ENCODE measurements around the gene NT5E. TPM values are rescaled to one million over a fixed set of nuclear protein-coding genes. Genes with fewer than 3 reads are reported as not detected.
"Not testable (repeated sequence)": the region's sequence is repeated elsewhere in the genome, so short reads cannot be mapped to it uniquely, and the experiment has no call there.

NT5E gene
- total RNA-seq, 1 donor from 2014 or later: 19.1 TPM

DNA sequence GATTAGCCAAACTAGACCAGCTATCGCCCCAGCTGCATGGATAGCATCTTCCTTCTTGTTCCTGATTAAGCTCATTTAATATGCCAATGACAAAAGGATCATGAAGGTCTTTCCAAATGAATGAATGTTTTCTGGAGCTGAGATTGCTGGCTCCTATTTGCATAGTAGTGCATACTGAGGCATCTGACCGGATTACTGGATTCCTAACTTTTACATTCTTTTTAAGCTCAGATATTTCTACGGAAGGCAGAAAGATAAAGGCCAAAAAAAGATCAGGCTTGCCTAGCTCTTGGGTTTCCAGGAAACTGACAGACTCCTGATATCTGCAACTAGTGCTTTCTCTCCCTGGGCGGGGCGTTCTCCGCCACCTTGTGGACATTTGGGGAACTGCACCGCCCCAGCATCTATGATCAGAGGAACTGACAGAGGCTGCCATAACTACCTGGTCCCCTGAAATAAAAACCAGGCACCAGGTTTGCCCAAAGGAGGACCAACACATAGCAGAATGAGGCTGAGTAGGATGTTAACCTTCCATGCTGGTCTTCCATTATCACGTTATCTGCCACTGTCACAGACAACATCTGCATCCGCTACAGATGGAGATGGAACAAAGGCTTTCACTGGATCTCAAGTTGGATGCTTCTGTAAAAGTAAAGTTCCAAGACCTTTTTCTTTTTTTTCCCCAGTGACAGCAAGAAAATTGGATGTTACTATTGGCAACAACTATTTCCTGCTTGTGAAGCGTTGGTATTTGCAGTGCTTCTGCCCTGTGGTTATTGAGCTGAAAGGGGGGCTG lies 33.2 kb downstream of the NT5E start:
- intact Hi-C loops (cut with micrococcal nuclease): loop anchor here (1.0 to 2.0 kb wide), 10 partner anchors 18 to 1598 kb away; partner anchors contain the start of gene NT5E

DNA sequence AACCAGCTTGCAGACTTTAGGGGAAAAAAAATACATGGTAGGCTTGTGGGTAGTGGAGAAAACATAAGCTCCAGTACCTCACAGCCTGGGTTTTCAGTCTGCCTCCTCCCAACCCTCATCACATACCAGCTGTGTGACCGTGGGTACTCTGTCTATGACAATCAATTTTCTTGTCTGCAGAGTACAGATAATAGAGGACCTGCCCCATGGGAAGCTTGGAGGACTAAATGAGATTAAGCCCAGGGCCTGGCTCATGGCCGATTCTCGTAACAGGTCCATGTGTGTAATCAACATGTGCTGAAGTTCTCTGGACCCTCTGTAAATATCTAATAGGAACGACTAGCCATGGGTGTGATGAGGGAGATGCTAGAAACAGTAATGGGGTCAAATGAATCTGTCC lies 34.0 kb downstream of the NT5E start:
- intact Hi-C loops (cut with micrococcal nuclease): loop anchor here (1.0 to 2.0 kb wide), 10 partner anchors 19 to 1599 kb away; partner anchors contain the start of gene NT5E

DNA sequence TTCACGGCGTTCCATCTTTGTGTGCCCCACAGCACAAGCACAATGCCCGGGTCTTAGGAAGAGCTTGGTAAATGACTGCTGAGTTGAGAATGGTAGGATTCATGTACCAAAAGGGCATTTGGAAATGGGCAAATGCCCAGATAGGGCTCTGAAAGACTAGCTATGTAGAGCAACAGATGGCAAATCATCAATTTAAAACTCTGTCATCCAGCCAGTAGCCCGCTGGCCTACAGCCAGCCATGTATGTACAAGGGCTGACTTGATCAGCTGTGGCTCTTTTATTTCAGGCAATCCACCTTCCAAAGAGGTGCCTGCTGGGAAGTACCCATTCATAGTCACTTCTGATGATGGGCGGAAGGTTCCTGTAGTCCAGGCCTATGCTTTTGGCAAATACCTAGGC lies 35.1 kb downstream of the NT5E start:
- intact Hi-C loops (cut with micrococcal nuclease): no loop called here

DNA sequence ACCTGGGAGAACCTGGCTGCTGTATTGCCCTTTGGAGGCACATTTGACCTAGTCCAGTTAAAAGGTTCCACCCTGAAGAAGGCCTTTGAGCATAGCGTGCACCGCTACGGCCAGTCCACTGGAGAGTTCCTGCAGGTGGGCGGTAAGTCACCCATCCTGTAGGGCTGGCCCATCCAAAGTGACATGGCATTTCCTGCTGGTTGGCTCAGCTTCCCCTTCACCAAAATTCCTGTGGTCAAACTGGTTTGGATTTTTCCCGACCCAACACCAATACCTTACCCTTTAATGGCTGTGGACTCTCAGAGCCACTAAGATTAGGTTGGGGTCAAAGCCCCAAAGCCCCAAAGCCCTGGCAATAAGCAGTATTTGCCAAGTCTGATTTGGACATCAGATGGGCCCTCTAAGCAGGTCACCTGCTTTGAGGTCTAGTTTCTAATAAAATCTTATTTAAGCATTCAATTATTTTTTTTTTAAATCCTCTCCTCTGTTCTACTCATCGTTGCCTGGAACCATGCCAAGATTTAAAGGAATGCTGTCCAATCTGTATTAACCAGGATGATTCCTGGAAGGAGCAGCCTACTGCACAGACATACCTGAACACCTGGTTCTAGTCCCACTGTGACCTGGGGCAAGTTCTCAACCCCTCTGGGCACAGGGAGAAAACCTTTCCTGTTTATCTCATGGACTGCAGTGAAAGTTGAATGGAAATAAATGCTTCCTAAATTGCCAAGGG lies 40.8 kb downstream of the NT5E start:
- intact Hi-C loops (cut with micrococcal nuclease): no loop called here

DNA sequence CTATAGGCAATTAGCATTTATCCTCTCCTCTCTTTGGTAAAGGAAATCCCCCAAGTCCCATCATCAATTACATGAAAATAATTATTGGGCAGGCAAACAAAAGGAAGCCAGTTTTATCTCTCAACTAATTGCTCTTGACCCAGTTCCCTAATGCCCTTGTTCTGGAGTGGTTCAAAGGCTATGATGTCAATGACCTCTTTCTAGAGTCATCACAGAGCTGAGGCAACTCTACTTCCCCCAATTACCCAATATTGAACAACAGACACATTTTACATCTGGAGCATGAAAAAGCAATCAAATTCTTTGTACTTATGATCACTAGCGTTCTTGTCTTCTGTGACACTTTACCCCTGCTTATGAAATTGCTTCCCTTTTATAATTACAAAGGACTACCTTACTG lies 43.5 kb downstream of the NT5E start:
- intact Hi-C loops (cut with micrococcal nuclease): no loop called here

DNA sequence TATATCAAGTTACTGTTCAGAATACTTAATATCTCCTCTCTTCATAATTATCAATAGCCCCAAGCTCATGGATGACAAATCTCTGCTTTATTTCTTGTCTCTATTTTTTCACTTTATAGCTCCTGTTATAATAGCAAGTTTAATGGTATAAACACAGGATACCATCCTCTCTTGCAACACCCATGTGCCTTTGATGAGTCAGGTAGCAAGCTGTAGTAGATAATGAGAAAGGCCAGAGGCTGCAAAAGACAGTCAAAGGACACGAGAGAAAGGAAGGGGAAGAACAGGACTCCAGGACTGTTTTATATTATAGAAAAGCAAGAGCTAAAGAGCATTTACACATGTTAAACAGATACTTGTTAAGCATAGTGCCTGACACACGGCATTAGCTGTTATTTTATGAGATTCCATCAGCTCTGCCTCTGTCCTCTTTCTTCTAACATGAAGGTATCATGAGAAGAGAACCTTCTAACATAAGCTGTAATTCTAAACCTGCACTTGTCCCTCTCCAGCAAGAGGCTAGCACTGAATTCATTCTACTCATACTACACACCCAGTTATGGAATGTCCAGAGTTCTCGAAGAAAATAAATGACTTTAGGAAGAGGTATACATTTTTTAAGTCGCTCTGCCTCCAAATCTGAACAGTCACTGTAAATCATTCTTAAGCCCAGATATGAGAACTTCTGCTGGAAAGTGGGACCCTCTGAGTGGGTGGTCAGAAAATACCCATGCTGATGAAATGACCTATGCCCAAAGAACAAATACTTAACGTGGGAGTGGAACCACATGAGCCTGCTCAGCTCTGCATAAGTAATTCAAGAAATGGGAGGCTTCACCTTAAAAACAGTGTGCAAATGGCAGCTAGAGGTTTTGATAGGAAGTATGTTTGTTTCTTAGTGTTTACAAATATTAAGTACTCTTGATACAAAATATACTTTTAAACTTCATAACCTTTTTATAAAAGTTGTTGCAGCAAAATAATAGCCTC lies 45.0 kb downstream of the NT5E start:
- intact Hi-C loops (cut with micrococcal nuclease): no loop called here

DNA sequence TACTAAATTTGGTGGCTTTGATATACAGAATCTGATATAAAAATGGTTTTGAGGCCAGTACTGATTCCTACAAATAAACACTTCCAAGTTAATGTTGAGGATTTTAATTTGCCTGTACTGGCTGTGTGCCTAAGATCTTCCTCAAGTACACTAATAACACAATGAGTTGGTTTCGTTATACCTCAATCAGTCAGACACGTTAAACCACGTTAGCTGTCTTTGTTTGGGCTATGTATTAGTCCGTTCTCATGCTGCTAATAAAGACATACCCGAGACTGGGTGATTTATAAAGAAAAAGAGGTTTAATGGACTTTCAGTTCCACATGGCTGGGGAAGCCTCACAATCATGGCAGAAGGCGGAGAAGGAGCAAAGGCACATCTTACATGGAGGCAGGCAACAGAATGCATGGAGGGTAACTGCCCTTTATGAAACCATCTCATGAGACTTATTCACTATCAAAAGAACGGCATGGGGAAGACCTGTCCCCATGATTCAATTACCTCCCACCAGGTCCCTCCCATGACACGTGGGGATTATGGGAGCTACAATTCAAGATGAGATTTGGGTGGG lies 46.2 kb downstream of the NT5E start:
- intact Hi-C loops (cut with micrococcal nuclease): no loop called here

DNA sequence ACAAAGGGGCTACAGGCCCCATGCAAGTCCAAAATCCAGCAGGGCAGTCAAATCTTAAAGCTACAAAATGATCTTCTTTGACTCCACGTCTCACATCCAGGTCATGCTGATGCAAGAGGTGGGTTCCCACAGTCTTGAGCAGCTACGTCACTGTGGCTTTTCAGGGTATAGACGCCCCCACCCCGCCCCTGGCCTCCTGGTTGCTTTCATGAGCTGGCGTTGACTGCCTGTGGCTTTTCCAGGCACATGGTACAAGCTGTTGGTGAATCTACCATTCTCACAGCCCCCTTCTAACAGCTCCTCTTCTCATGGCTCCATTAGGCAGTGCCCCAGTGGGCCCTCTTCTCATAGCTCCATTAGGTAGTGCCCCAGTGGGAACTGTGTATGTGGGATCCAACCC lies 47.0 kb downstream of the NT5E start:
- intact Hi-C loops (cut with micrococcal nuclease): no loop called here

DNA sequence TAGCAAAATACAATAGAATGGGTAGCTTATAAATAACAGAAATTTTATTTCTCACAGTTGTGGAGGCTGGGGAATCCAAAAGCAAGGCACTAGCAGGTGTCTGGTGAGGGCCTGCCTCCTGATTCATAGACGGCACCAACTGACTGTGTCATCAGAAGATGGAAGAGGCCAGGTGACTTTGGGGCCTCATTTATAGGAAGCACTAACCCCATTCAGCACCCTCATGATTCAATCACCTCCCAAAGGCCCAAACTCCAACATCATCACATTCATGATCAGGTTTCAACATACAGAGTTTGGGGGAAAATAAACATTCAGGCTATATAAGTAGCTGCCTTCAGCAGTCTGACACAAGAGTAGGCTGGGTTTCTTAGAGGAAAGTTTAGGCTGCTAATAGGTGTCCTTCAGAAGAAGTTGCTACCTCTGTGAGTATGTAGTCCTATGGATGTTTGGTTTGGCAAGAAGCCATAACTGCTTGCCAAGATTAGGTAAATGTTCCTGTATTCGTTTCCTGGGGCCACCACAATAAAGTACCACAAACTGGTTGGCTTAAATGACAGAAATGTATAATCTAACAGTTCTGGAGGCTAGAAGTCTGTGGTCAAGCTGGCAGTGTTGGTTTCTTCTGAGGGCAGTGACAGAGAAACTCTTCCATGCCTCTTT lies 48.8 kb downstream of the NT5E start:
- intact Hi-C loops (cut with micrococcal nuclease): no loop called here

DNA sequence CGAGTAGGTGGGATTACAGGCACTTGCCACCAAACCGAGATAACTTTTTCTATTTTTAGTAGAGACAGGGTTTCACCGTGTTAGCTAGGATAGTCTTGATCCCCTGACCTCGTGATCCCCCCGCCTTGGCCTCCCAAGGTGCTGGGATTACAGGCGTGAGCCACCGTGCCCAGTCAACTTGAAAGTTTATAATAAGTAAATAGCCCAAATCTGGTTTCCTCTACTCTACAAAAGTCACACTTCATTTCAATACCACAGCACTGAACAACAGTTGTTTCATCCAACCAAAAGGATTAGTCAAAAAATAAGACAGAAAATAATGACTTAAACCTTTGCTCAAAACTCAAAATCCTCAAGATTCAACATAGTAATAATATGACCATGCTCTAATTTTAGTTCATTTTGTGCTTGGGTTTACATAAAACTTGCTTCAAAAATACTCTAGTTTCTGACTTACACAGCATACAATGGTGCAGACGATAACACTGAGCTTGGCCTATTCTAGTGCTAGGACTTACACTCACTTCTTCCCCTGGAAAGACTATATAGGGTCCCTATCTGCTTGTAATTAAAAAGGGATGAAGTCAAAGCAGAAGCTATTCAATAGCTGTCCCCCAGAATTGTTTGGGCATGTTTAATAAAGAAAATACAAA lies 56.7 kb downstream of the NT5E start:
- intact Hi-C loops (cut with micrococcal nuclease): no loop called here

DNA sequence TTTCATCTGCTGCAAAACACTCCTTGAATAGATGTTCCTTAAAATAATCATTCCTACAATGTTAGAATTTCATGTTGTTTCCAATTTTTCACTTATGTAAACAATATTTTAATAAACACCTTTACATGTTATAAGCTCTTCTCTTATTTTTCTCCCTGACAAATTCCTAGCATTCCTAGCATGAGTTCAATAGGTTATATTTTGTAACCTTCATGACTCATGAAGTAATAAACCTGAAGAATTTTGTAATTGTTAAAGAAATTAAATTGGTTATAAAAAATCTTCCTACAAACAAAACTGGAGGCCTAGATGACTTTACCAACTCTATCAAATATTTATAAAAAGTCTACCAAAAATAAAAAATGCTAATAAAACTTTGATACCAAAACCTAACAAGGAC lies 66.3 kb downstream of the NT5E start:
- intact Hi-C loops (cut with micrococcal nuclease): no loop called here

DNA sequence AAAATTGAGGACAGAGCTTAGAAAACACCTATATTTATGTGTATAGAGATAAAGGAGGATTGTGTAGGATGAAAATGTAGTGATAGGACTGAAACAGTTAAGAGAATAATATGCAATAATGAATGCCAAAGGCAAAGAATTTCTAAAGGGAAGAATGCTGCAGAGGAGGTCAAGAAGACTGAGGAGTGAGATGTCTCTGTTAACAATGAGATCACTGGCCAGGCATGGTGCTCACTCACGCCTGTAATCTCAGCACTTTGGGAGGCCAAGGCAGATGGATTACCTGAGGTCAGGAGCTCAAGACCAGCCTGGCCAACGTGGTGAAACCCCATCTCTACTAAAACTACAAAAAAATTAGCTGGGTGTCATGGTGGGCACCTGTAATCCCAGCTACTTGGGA lies 74.4 kb downstream of the NT5E start:
- intact Hi-C loops (cut with micrococcal nuclease): not testable (repeated sequence)

DNA sequence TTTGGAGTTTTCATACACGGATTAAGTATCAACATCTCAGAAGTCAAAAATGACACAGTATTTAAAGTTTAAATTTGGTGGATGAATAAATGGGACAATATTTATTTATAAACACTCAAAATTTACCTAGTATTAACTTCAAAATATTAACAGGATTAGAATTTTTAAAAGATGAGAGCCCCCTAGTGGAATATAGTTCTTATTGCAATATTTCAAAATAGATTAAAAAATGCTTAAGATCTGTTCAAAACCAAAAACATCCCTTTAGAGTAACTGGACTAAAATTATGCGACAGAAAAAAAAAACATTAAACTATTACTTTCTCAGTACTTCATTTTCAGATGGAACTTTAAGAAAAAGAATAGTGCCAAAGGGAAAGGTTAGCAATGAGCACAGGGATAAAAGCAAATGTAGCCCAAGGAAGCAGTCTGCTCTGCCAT lies 87.2 kb downstream of the NT5E start:
- intact Hi-C loops (cut with micrococcal nuclease): loop anchor here (1.0 to 5.0 kb wide), 3 partner anchors 54 to 182 kb away; no protein-coding TSS in a partner anchor

DNA sequence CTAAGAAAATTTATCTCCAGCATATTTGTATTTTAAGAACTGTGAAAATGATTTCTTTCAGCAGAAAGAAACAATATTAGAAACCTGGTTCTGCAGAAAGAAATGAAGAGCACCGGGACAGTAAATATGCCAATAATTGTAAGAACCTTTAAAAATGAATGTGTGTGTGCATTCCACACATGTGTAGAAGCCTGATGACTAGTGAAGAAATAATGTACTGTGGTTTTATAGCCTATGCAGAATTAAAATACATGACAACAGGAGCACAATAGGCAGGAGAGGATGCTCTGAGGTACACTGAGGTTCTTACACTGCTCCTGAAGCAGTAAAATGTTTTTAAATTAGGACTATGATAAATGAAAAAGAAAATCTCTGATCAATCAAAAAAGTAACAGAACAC lies 94.9 kb downstream of the NT5E start:
- intact Hi-C loops (cut with micrococcal nuclease): no loop called here

Other genes with a start within 250 kb of the NT5E start
- gene SNX14, start 143.8 kb downstream of the NT5E start, total RNA-seq: 41.5 and 42.7 TPM in 2 replicates
- 127 and 129 TPM in 2 replicates for gene SYNCRIP, start 192.8 kb downstream of the NT5E start, total RNA-seq

Data from T-helper 1 cell treated with Interleukin-12 subunit alpha and Interleukin-12 subunit beta and Interleukin-4 antibody, amounts not matched to agents 30 ng/mL and 1 ng/mL, for 36 hours (primary cell).